Heart right ventricle (tissue), 16 donors: ENCODE results near the gene KLK10. TPM values are rescaled to one million over a fixed set of nuclear protein-coding genes. Genes with fewer than 3 reads are reported as not detected.
A peak's percentile ranks its signal among the peaks of the same experiment; 100 is the strongest.

ENCODE experiments used
- ATAC-seq, 8 donors: fragments of 200-7000 bp; cut with Tn5 transposase; one replicate each; pipeline ENCODE4 v1.9.1; 2020; ENCODE audit warnings: mild to moderate bottlenecking in 8 of 8, moderate library complexity in 8 of 8, moderate number of reproducible peaks in 1 of 8
- DNase-seq, 2 donors: peaks; one replicate each; pipeline ENCODE4 v3.0.0-alpha.2; 2020
- H3K27ac ChIP-seq, 10 donors: fragments of 200-600 bp; sonication (generic) in 2 of 10; one replicate each; pipeline versions ENCODE4 v1.5.0 to v1.8.0; 2020 to 2022; ENCODE audit warnings: mild to moderate bottlenecking in 3 of 10
- H3K27me3 ChIP-seq, 7 donors: fragments of 200-600 bp; one replicate each; pipeline ENCODE4 v1.8.0; 2021 to 2022; ENCODE audit warnings: mild to moderate bottlenecking in 2 of 7
- H3K36me3 ChIP-seq, 9 donors: fragments of 200-600 bp; sonication (generic) in 1 of 9; one replicate each; pipeline versions ENCODE4 v1.5.0 to v1.8.0; 2020 to 2022; ENCODE audit warnings: mild to moderate bottlenecking in 2 of 9
- H3K4me1 ChIP-seq, 9 donors: fragments of 200-600 bp; sonication (generic) in 1 of 9; one replicate each; pipeline versions ENCODE4 v1.5.0 to v1.8.0; 2020 to 2022; ENCODE audit warnings: mild to moderate bottlenecking in 4 of 9
- H3K4me3 ChIP-seq, 10 donors: fragments of 200-600 bp; sonication (generic) in 2 of 10; one replicate each; pipeline versions ENCODE4 v1.5.0 to v1.8.0; 2020 to 2022; ENCODE audit warnings: mild to moderate bottlenecking in 7 of 10, moderate library complexity in 2 of 10
- H3K9me3 ChIP-seq, 11 donors: fragments of 200-600 bp in 10 of 11; sonication (generic) in 2 of 11; one replicate each; pipeline versions ENCODE4 v1.5.0 to v1.8.0; 2013 to 2022; ENCODE audit warnings: mild to moderate bottlenecking in 2 of 11, control low read depth in 1 of 11, moderate library complexity in 1 of 11
- WGBS, 2 donors: extraction: QIAGEN DNeasy Blood & Tissue Kit; methylation state at CpG; one replicate each; pipeline ENCODE4 v1.1.7; 2013; ENCODE audit warnings: inconsistent platforms in 1 of 2; 5-methylcytosine and 5-hydroxymethylcytosine counted together
- intact Hi-C, 10 donors: fragments of 100-400 bp; cut with DNase I; formaldehyde crosslinking; loops; one replicate each; pipeline versions ENCODE4 v1.11.1 to v1.14.2; 2022
- polyA plus RNA-seq, 2 donors: library from polyadenylated mRNA; stranded (reverse); fragments of 200-250 nt; gene quantifications; one replicate each; pipeline ENCODE4 v1.2.3, GENCODE V29; 2013
- total RNA-seq, 10 donors: library from RNA; stranded (reverse); fragmentation: NEBNext Ultra II Directional in 3 of 10; extraction: Animal tissue kit (Norgen Biotek cat#: 25700) in 3 of 10; gene quantifications; one replicate each; pipeline versions ENCODE4 v1.2.1 to v1.2.4, GENCODE V29; 2021 to 2023
- TF ChIP-seq, protein P1 (sequence below), 9 donors: fragments of 200-600 bp; sonication (generic) in 2 of 9; IDR thresholded peaks; one replicate each; pipeline versions ENCODE4 v1.5.0 to v1.8.0; 2021 to 2022; ENCODE audit warnings: antibody characterized with exemption in 9 of 9, mild to moderate bottlenecking in 5 of 9, moderate library complexity in 1 of 9
- donor health status: Arrhythmogenic right ventricular cardiomyopathy.
- donor health status: ischemic (EF 13 %, LVEDD 7.1; RV severe dilation, severe dysfunction).
- donor health status: healthy with polysubstance abuse.
- donor health status: DM: no; HTN: yes; CAD: no.
- donor health status: DM: no; HTN: no; CAD: no.
- donor health status: ischemic (EF 25% LVEDD 6.9; RV normal size, moderate dysfunction).
- donor health status: ischemic (EF 25% LVEDD 5.7; RV mildly dilated, moderate dysfunction).
- donor health status: healthy.
- donor health status: DM: yes; HTN: yes; CAD: no.
- donor health status: Ischemic cardiomyopathy.
- donor health status: ischemic (EF 35%, LVEDD 5.7; RV mildly dilated, moderate dysfunction).
- donor health status: nonischemic (EF 11% LVEDD 7.7; RV severe dilation, severe dysfunction).
- donor health status: DM: yes; HTN: yes; CAD: no.
- donor health status: PGD.
- donor health status: ischemic (EF 29% LVEDD 5.4; RV normal size, mild dysfunction).
- donor health status: nonischemic (EF 23%, LVEDD 6.1; RV moderate dilation, normal function).

KLK10 gene
- total and polyA plus RNA-seq, 12 donors, result 0.16 to 1.8 (median 0.42) TPM; not detected in 6

DNA sequence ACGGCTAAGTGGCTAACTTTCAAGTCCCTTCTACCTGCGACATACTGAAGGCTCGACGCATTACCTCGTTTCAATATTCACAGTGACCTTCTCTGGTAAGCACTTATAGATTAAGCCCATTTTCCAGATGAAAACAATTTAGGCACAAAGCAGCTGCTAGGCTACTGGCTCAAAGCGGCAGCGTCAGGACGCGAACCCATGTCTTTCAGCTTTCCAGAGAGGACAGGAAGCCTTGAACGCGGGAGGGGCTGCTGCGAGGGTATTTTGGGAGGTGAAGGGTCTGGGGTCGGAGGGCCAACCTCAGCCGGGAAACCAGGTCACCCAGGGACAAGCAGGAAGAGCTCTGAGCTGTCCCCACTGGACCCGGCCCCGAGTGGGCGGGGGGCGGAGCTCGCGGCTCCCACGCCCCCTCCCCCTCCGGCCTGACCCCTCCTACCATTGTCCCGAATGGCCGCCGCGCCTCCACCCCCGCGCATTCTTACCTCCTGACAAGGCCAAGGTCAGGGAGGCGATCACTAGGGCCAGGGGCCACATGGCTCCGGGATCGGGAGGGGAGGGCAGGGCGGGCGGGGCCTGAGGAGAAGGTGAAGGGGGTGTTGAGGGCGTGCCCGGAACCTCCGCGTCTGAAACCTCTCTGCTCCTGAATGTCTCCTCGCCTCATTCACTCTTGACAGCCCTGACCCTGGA lies 45.2 kb upstream of the KLK10 start, which contains the start of gene KLK13:
Gene KLK13, minus strand, starts transcription at position 559 of the 687 bp plus-strand sequence. Its CDS starts 25 bp downstream, at position 534.
- Histone ChIP-seq H3K27me3 (peaks cover 0 to 37% (median 21%) of the 10 kb centered on the region in 7 donors), H3K27ac (peak within 1 kb of the TSS in 3 of 10 donors; percentile 28 to 36 (median 31)), H3K4me3 (peak within 1 kb of the TSS in 9 of 10 donors; percentile 17 to 46 (median 29))

DNA sequence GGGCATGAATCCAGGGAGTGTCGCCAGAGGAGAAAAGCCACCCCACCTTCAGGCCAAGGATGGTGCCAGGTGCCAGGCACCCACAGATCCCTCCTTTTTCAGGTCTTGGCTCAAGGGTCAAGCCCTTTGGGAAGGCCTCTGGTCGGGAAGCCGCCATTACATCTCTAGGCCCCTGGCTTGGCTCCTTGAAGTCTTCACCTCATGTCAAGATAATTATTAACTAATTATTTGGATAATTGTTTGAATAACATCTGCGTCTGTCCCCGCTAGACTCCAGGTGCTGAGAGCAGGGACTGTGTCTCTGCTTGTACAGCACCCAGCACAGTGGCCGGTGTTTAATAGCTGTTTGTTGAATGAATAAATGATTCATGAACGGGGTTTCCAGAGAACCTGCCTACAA lies 44.2 kb upstream of the KLK10 start:
- no peak for DNase-seq
- H3K9me3 ChIP-seq, result no peaks in the 10 kb centered on the region
- H3K27me3 ChIP-seq, result peaks cover 0 to 42% (median 22%) of the 10 kb centered on the region in 7 donors
- H3K4me1 ChIP-seq, result peaks cover 0 to 16% (median 9%) of the 10 kb centered on the region in 9 donors
- no peak for ATAC-seq
- H3K4me3 ChIP-seq, result no peak overlapping the region
- no peak overlapping the region for H3K27ac ChIP-seq
- WGBS, 2 donors, result 90 to 91% methylated on average over 7 of the region's 7 CpGs
- TF ChIP-seq, protein P1, sequence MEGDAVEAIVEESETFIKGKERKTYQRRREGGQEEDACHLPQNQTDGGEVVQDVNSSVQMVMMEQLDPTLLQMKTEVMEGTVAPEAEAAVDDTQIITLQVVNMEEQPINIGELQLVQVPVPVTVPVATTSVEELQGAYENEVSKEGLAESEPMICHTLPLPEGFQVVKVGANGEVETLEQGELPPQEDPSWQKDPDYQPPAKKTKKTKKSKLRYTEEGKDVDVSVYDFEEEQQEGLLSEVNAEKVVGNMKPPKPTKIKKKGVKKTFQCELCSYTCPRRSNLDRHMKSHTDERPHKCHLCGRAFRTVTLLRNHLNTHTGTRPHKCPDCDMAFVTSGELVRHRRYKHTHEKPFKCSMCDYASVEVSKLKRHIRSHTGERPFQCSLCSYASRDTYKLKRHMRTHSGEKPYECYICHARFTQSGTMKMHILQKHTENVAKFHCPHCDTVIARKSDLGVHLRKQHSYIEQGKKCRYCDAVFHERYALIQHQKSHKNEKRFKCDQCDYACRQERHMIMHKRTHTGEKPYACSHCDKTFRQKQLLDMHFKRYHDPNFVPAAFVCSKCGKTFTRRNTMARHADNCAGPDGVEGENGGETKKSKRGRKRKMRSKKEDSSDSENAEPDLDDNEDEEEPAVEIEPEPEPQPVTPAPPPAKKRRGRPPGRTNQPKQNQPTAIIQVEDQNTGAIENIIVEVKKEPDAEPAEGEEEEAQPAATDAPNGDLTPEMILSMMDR (IDR thresholded peaks at IDR 0.05), result no peak
- intact Hi-C loops, result no loop called here
- no peaks in the 10 kb centered on the region for H3K36me3 ChIP-seq

More for the DNA sequence above, 45.2 kb upstream of the KLK10 start, which contains the start of gene KLK13:
- TF ChIP-seq, protein P1 (IDR thresholded peaks at IDR 0.05), result no peak
- DNase-seq, result peak; percentile 51 to 60
- H3K4me1 ChIP-seq, result peaks cover 0 to 16% (median 9%) of the 10 kb centered on the region in 9 donors
- no peaks in the 10 kb centered on the region for H3K36me3 ChIP-seq
- intact Hi-C loops, result no loop called here
- ATAC-seq, result peak; percentile 74 to 91 (median 88)
- WGBS, 2 donors, result 10 to 13% methylated on average over 38 of the region's 38 CpGs
- no peaks in the 10 kb centered on the region for H3K9me3 ChIP-seq

DNA sequence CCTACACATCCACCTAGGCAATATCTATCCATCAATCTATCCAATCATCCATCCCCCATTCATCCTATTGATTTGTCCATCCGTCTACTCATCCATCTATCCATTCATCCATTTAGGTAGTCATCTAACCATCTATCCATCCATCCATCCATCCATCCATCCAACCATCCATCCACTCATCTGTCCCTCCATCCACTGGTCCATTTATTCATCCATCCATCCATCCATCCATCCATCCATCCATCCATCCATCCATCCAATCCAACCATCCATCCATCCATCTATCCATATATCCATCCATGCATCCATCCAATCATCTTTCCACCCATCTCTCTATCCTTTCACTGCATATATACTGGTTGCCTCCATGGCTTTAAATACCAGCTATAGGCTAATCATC lies 41.5 kb upstream of the KLK10 start:
- Histone ChIP-seq H3K9me3 (no peaks in the 10 kb centered on the region), H3K36me3 (no peaks in the 10 kb centered on the region), H3K4me1 (peaks cover 0 to 14% (median 9%) of the 10 kb centered on the region in 9 donors), H3K4me3 (no peak overlapping the region), H3K27me3 (peaks cover 0 to 46% (median 22%) of the 10 kb centered on the region in 7 donors), H3K27ac (no peak overlapping the region)
- WGBS, 2 donors, result 0 to 12% methylated on average over 1 of the region's 1 CpG
- TF ChIP-seq, protein P1 (IDR thresholded peaks at IDR 0.05), result no peak
- no peak for DNase-seq
- no peak for ATAC-seq
- intact Hi-C loops, result no loop called here

DNA sequence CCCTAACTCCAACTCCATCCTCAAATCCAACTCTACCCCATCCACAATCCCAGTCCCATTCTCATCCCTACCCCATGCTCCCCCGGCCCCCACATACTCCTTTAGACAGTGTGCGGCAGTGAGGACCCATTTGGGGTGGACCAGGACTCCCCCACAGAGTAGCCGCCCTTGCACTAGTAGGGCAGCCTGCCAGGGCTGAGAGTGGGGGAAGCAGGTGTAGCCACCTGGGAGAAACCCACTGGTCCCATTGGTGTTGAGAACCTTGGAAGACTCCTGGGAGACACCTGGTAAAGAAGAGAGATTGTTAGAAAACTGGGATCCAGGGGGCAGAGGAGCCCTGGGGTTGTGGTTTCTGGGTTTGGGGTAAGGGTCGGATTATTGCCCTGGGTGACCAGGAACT lies 40.8 kb upstream of the KLK10 start:
- ATAC-seq (no peak), DNase-seq (no peak)
- WGBS, 2 donors, result 63% methylated on average over 4 of the region's 4 CpGs
- intact Hi-C loops, result no loop called here
- no peaks in the 10 kb centered on the region for H3K36me3 ChIP-seq
- peaks cover 0 to 12% (median 8%) of the 10 kb centered on the region in 9 donors for H3K4me1 ChIP-seq
- H3K27me3 ChIP-seq, result peaks cover 0 to 41% (median 20%) of the 10 kb centered on the region in 7 donors
- no peak overlapping the region for H3K27ac ChIP-seq
- H3K4me3 ChIP-seq, result no peak overlapping the region
- no peaks in the 10 kb centered on the region for H3K9me3 ChIP-seq
- TF ChIP-seq, protein P1 (IDR thresholded peaks at IDR 0.05), result no peak
